ENCODE measurements around the gene VPS39.

DNA sequence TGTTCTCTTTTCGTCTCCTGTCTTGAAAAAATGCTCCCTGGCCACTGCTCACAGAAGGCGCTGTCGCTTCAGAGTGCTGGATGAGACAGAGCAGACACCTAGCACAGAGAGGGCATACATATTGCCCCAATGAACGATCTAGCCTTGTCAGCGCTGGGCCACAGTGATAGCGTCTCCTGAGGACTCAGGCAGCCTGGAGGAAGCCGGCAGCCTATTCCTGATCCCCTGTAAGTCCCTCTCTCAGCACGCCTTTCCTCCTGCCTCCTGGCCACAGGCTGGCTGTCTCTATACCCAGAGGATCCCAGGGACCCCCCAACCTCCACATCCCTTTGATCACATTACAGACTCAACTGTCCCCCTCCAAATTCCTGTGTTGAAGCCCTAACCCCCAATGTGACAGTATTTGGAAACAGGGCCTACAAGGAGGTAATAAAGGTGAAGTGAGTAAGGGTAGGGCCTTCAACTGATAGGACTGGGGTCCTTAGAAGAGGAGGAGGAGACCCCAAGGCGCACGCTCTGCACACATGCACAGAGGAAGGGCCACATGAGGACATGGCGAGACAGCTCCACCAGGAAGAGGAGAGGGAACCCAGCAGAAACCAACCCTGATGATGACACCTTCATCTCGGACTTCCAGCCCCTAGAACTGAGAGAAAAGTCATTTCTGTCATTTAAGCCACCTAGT lies 59.2 kb downstream of the VPS39 start:
- TF ChIP-seq GATA2 (IDR thresholded peaks at IDR 0.05; ENCODE audit: low read depth, low read length), result no peak
- no peak for TF ChIP-seq GATA3 (IDR thresholded peaks at IDR 0.05; ENCODE audit: low read depth, low read length)
